Measurements from ENCODE around the gene PDILT. TPM values are rescaled to one million over a fixed set of nuclear protein-coding genes. Genes with fewer than 3 reads are reported as not detected.
"Not testable (repeated sequence)": the region's sequence is repeated elsewhere in the genome, so short reads cannot be mapped to it uniquely, and the experiment has no call there.

PDILT gene
- not detected in 2 replicates for total RNA-seq (2014; rRNA removed; shearing (Covaris generic))
- polyA plus RNA-seq (2015; cell fraction: cytosol; rRNA removed) = not detected in 2 replicates
- polyA plus RNA-seq (2015; cell fraction: nucleus; rRNA removed) = not detected in 2 replicates

- no peak for DNase-seq (ENCODE audit: low read depth)
These were observed at the start of gene PDILT for GRCh38 chr16:20404637-20405036. PDILT (minus strand) TSS chr16:20404737; CDS start chr16:20399300, 5,437 bp downstream.

- not testable (repeated sequence) for DNase-seq (ENCODE audit: low read depth)
These were observed 49.1 kb upstream of the PDILT start for GRCh38 chr16:20453633-20454032.

- not testable (repeated sequence) for DNase-seq (ENCODE audit: low read depth)
These were observed 46.8 kb upstream of the PDILT start, which contains the start of gene ACSM2A for GRCh38 chr16:20451364-20451763. ACSM2A (plus strand) TSS chr16:20451521; CDS start chr16:20460115, 8,594 bp downstream.

GRCh38 chr16:20446652-20447393 lies 42.3 kb upstream of the PDILT start:
- DNase-seq (ENCODE audit: low read depth) = not testable (repeated sequence)

- not testable (repeated sequence) for DNase-seq (ENCODE audit: low read depth)
These were observed 37.3 kb upstream of the PDILT start for GRCh38 chr16:20441859-20442258.

GRCh38 chr16:20441191-20441590 lies 36.7 kb upstream of the PDILT start:
- no peak for DNase-seq (ENCODE audit: low read depth)

- not testable (repeated sequence) for DNase-seq (ENCODE audit: low read depth)
These were observed 36.2 kb upstream of the PDILT start for GRCh38 chr16:20440731-20441130.

GRCh38 chr16:20439820-20440231 lies 35.3 kb upstream of the PDILT start:
- DNase-seq (ENCODE audit: low read depth) = not testable (repeated sequence)

- DNase-seq (ENCODE audit: low read depth) = not testable (repeated sequence)
These were observed 34.4 kb upstream of the PDILT start for GRCh38 chr16:20438950-20439349.

GRCh38 chr16:20430948-20431347 lies 26.4 kb upstream of the PDILT start:
- no peak for DNase-seq (ENCODE audit: low read depth)

GRCh38 chr16:20430480-20430879 lies 25.9 kb upstream of the PDILT start:
- not testable (repeated sequence) for DNase-seq (ENCODE audit: low read depth)

GRCh38 chr16:20429499-20429898 lies 25.0 kb upstream of the PDILT start:
- not testable (repeated sequence) for DNase-seq (ENCODE audit: low read depth)

GRCh38 chr16:20427401-20427797 lies 22.9 kb upstream of the PDILT start:
- DNase-seq (ENCODE audit: low read depth) = not testable (repeated sequence)

- DNase-seq (ENCODE audit: low read depth) = no peak
These were observed 19.8 kb upstream of the PDILT start for GRCh38 chr16:20424129-20424866.

- not testable (repeated sequence) for DNase-seq (ENCODE audit: low read depth)
These were observed 19.2 kb upstream of the PDILT start for GRCh38 chr16:20423772-20424128.

GRCh38 chr16:20421748-20422147 lies 17.2 kb upstream of the PDILT start:
- DNase-seq (ENCODE audit: low read depth) = not testable (repeated sequence)

- not testable (repeated sequence) for DNase-seq (ENCODE audit: low read depth)
These were observed 14.6 kb upstream of the PDILT start for GRCh38 chr16:20419093-20419492.

- DNase-seq (ENCODE audit: low read depth) = peak; percentile 25
These were observed 11.0 kb upstream of the PDILT start for GRCh38 chr16:20415541-20415940.

- DNase-seq (ENCODE audit: low read depth) = no peak
These were observed 6.5 kb upstream of the PDILT start for GRCh38 chr16:20411055-20411454.

- DNase-seq (ENCODE audit: low read depth) = peak; percentile 5
These were observed 5.7 kb upstream of the PDILT start for GRCh38 chr16:20410121-20410723.

GRCh38 chr16:20409398-20410120 lies 5.0 kb upstream of the PDILT start, which contains the start of gene ACSM5:
ACSM5 (plus strand) TSS chr16:20409534; CDS start chr16:20411485, 1,951 bp downstream.
- DNase-seq (ENCODE audit: low read depth) = peak; percentile 3
